Left colon (tissue), 2 donors: Measurements from ENCODE around the gene NDEL1. TPM values are rescaled to one million over a fixed set of nuclear protein-coding genes. Genes with fewer than 3 reads are reported as not detected.

Experiments used
- ATAC-seq: fragments of 200-7000 bp; cut with Tn5 transposase; one replicate; pipeline ENCODE4 v1.9.1; 2020; ENCODE audit warnings: mild to moderate bottlenecking, moderate library complexity
- DNase-seq, 2 donors: peaks; one replicate each; pipeline ENCODE4 v3.0.0-alpha.2; 2020
- intact Hi-C, 2 donors: fragments of 100-400 bp; cut with DNase I in 1 of 2; cut with micrococcal nuclease in 1 of 2; formaldehyde crosslinking; loops; one replicate each; pipeline versions ENCODE4 v1.11.2 to v1.14.0; 2022; cut with DNase I, micrococcal nuclease
- total RNA-seq, 2 donors: library from RNA; stranded (reverse); fragmentation: NEBNext Ultra II Directional; extraction: Animal tissue kit (Norgen Biotek cat#: 25700); gene quantifications; one replicate each; pipeline ENCODE4 v1.2.1, GENCODE V29; 2021
- donor health status: DM: no; HTN: no; CAD: no.
- donor health status: DM: yes; HTN: yes; CAD: no.

The NDEL1 gene
- total RNA-seq, 2 donors from 2014 or later = 52.0 to 65.4 TPM

- DNase-seq (no peak), ATAC-seq (peak; percentile 14)
- intact Hi-C loops = no loop called here
Measured at GRCh38 chr17:8470447-8471047, 34.9 kb downstream of the NDEL1 start.

DNA sequence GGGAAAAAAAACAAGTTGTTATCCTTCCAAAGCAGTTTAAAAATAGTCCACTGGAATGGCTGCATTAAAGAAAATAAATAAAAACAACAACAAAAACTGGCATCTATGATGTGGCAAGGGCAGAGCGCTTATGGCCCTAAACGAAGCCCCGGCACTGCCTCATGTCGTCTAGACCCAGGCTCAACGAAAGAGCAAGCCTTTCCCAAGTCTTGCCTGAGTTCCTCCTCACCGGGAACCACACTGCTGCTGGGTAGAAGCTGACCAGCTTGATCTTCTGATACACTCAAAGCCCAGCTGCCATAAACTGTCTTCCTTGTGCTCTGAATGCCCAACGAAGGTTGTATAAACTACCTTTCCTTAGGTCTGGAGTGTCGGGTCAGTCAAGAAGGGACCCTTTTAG, 37.0 kb downstream of the NDEL1 start:
- DNase-seq (no peak), ATAC-seq (no peak)
- intact Hi-C loops = no loop called here

- ATAC-seq = no peak
- intact Hi-C loops = no loop called here
- no peak for DNase-seq
Measured at GRCh38 chr17:8473451-8474192, 37.9 kb downstream of the NDEL1 start.

- intact Hi-C loops = no loop called here
- no peak for DNase-seq
- no peak for ATAC-seq
Measured at GRCh38 chr17:8474826-8475225, 39.1 kb downstream of the NDEL1 start.

DNA sequence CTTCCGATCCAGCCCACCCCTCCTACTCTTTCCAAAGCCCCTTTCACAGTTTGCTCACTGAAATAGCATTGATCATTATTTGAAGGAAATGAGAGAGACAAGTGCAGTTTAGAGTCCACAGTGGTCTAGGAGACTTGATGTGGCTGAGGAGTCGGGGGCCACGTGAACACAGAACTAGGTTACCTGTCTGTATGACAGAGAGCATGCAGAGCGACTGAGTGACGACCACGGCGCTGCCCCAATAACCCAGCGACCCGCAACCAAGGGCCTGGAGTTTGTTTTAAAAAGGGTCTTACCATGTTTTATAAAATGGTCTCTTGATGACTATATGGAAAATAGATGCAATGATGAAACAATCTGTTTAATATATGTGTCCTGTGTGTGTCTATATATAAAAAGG, 39.5 kb downstream of the NDEL1 start:
- ATAC-seq (no peak), DNase-seq (no peak)
- intact Hi-C loops = no loop called here

- ATAC-seq = no peak
- intact Hi-C loops = no loop called here
- DNase-seq = no peak
Measured at GRCh38 chr17:8475781-8476180, 40.1 kb downstream of the NDEL1 start.

- intact Hi-C loops = no loop called here
- DNase-seq (no peak), ATAC-seq (no peak)
Measured at GRCh38 chr17:8476741-8477140, 41.1 kb downstream of the NDEL1 start.

DNA sequence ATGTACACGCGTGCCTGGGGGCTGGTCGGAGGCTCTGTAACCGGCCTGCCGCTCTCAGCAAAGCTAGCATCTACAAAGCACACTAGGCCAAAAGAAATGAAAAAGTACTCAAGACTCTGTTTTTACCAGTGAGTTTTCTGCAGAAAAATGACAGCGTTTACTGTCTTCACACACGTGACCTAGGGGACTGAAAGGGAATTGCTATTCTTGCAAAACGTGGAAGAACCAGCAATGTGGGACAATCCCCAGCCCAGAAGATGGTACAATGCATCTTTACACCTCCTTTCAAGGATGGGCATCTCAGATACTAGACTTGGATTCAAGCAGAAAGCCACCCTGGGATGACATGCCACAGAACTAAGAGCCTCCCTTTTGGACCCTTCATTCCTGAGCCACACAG, 41.5 kb downstream of the NDEL1 start:
- ATAC-seq = no peak
- intact Hi-C loops = no loop called here

DNA sequence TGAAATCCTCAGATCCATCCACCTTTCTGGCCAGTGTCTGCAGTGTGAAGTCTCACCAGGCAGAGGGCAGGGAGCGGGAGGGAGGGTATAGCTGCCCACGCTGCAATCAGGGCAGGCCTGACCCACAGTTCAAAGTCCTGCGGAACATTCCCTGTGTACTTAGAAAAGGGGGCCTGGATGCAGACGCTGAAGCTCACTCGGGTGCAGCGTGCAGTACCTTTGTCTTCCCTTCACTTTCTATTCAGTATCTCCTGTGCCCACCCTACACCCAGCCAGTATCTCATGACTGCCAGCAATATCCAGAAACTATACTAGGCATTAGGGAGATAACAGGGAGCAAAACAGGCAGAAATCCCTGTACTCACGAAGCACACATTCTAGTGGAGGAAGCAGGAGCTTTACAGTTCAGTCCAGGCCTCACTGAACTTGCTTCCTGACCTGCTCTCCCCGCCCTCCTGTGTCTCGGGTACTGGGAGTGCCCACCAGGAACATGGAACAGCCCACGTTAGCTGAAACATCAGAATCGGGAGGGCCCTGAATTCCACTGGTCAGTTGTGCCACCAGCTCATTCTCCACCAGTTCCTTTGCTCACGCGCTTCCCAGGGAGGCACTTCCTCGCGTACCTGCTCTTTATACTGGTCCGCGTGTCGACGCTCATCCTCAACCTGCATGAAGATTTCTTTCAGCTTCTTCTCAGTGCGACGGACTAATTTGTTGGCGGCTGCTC, 42.2 kb downstream of the NDEL1 start:
- intact Hi-C loops = no loop called here
- no peak for ATAC-seq
- DNase-seq = no peak

More for the DNA sequence above, 41.5 kb downstream of the NDEL1 start:
- no peak for DNase-seq

- ATAC-seq (no peak), DNase-seq (peak in 1 of 2 donors; percentile 39)
- intact Hi-C loops = no loop called here
Measured at GRCh38 chr17:8479431-8479947, 43.8 kb downstream of the NDEL1 start.

GRCh38 chr17:8480011-8480976, 44.6 kb downstream of the NDEL1 start:
- no peak for ATAC-seq
- DNase-seq = no peak
- intact Hi-C loops = no loop called here

GRCh38 chr17:8481089-8481488, 45.4 kb downstream of the NDEL1 start:
- DNase-seq = no peak
- no peak for ATAC-seq
- intact Hi-C loops = no loop called here

DNA sequence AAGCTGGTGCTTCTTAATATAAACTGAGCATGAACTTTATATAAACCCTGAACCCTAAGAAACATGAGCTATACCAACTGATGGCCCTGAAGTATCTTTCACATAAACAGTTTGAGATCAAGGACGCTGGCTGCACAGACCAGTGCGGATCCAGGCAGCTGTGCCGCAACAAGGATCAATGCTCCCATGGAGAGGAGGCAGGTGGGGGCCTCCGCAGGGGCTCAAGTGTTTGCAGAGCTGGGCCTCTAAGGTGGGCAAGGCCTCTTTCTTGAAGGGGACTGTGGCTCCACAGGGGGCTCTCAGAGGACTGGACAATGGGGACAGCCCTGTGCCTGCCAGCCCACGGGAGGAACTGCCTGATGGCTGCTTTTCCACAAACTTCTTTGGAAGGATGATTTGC, 46.0 kb downstream of the NDEL1 start:
- intact Hi-C loops = no loop called here
- no peak for ATAC-seq

DNA sequence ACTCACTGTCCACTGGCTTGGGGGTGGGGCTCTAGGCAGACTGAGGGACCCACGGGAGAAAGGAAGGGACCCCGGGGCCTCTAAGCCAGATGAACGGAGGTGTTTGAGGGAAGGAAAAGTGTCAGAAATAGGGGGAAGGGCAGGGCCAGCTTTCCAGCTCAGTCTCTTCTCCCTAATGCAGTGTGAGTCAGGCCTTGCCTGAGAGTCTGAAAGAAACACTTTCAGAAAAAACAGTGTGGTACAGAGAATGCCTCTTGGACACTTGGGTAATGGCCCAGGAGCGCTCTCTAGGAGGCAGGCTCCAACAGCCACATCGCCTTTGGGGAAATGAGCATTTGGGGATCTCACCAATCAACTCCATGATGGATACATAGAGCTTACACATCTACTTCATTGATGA, 46.9 kb downstream of the NDEL1 start:
- ATAC-seq (no peak), DNase-seq (no peak)
- intact Hi-C loops = no loop called here

More for the DNA sequence above, 46.0 kb downstream of the NDEL1 start:
- no peak for DNase-seq

DNA sequence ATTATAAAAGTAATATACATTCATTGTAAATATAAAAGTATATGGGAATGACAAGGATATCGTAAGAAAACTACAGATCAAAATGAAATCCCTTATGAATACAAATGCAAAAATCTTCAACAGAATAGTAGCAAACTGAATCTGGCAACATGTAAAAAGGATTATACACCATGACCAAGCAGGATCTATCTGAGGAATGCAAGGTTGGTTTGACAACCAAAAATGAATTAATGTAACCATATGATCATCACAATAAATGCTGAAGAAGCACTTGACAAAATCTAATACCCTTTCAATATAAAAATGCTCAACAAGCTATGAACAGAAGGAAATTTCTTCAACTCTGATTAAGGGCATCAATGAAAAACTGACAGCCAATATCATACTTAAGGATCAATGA, 48.8 kb downstream of the NDEL1 start:
- no peak for ATAC-seq
- intact Hi-C loops = no loop called here
- no peak for DNase-seq

DNA sequence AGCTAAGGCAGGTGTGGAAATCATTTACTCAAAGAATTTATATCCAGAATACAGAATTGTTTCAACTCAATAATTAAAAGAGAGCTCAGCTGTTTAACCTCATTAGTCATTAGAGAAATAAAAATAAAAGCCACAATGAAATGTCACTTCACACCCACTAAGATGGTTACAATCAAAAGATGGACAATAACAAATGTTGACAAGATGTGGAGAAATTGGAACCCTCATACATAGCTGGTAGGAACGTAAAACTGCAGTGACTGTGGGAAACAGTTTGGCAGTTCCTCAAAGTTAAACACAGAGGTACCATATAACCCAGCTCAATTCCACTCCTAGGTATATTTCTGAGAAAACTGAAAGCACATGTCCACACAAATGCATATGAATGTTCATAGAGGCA, 49.8 kb downstream of the NDEL1 start:
- DNase-seq (no peak), ATAC-seq (no peak)
- intact Hi-C loops = no loop called here

DNA sequence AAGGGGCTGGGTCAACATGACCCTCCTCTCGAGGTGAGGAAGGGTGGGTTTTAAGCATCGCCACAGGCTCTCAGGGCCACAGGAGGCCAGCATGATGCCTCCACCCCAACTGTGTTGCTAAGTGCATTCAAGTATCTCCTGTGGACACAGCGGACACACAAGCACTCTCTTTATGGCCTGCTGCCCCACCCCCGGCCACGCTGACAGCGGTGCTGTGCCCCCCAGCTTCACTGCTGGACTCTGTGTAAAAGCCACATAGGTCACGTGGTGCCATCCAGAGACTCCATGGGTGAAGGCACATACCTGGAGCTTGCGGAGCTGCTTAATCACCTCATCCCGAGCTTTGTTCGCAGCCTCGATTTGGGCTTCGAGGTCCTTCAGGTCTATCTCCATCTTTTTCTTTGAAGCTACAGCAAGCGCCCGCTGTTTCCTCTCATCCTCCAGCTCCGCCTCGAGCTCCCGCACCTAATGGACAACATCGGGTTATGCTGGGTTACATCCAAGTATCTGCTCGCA, 51.5 kb downstream of the NDEL1 start:
- DNase-seq (no peak), ATAC-seq (no peak)
- intact Hi-C loops = no loop called here

- DNase-seq = no peak
- intact Hi-C loops = no loop called here
- ATAC-seq = no peak
Measured at GRCh38 chr17:8487743-8488142, 52.1 kb downstream of the NDEL1 start.

- peak; percentile 14 for ATAC-seq
- intact Hi-C loops = no loop called here
- no peak for DNase-seq
Measured at GRCh38 chr17:8488491-8488890, 52.8 kb downstream of the NDEL1 start.
